Measurements from ENCODE around the gene UGT1A4. TPM values are rescaled to one million over a fixed set of nuclear protein-coding genes. Genes with fewer than 3 reads are reported as not detected.
A peak's percentile ranks its signal among the peaks of the same experiment; 100 is the strongest.

Gene UGT1A4
- total RNA-seq, 1 experiment from 2014 or later = not detected

DNA sequence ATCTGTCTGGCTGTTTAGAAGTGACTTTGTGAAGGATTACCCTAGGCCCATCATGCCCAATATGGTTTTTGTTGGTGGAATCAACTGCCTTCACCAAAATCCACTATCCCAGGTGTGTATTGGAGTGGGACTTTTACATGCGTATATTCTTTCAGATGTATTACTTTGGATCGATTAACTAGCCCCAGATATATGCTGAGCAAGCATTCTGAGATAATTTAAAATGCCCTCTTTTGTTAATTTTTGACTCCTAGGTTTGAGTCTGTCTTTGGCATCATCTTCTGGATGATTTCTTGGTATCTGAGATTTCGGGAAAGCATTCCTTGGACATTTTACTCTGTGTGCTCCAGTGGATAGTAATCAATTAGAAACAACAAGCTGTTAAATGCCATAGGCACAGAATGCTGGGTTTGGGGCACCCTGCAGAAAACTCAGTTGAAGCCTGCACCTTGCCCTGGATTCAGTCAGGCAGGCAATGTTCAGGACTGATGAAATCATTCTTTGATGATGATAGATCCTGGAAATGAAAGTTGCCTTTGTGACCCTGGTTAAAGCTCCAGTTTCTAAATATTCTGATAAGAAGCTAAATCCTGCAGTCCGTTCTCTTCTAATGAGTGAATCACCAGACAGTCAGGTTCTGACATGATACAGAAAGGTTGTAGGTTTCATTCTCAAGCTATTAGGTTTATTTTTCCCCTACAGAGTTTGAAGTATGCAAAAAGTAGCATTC lies 42.7 kb downstream of the UGT1A4 start:
- Mint-ChIP-seq H3K4me3 (ENCODE audit: unreplicated experiment) (no peak overlapping the region), H3K9me3 (ENCODE audit: unreplicated experiment) (no peaks in the 10 kb centered on the region), H3K27ac (ENCODE audit: low read depth, unreplicated experiment) (peak overlapping the region; percentile 33), H3K27me3 (ENCODE audit: insufficient read depth, unreplicated experiment) (no peaks in the 10 kb centered on the region), H3K36me3 (ENCODE audit: insufficient read depth, unreplicated experiment) (no peaks in the 10 kb centered on the region), H3K4me1 (ENCODE audit: insufficient read depth, unreplicated experiment) (peaks cover 15% of the 10 kb centered on the region)
- BruUV-seq (replicated peaks) = no TSS peak
- intact Hi-C loops (cut with micrococcal nuclease) = no loop called here
- peak; percentile 10 for DNase-seq (ENCODE audit: unreplicated experiment)
- TF ChIP-seq, protein P1, sequence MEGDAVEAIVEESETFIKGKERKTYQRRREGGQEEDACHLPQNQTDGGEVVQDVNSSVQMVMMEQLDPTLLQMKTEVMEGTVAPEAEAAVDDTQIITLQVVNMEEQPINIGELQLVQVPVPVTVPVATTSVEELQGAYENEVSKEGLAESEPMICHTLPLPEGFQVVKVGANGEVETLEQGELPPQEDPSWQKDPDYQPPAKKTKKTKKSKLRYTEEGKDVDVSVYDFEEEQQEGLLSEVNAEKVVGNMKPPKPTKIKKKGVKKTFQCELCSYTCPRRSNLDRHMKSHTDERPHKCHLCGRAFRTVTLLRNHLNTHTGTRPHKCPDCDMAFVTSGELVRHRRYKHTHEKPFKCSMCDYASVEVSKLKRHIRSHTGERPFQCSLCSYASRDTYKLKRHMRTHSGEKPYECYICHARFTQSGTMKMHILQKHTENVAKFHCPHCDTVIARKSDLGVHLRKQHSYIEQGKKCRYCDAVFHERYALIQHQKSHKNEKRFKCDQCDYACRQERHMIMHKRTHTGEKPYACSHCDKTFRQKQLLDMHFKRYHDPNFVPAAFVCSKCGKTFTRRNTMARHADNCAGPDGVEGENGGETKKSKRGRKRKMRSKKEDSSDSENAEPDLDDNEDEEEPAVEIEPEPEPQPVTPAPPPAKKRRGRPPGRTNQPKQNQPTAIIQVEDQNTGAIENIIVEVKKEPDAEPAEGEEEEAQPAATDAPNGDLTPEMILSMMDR (IDR thresholded peaks at IDR 0.05; ENCODE audit: unreplicated experiment) = no peak
- POLR2A ChIA-PET = interaction anchor here (0.6 to 1.1 kb wide), 4 partner anchors 9 to 1145 kb away, joined by 3 to 4 read pairs (median 3); no protein-coding TSS in a partner anchor
- CTCF ChIA-PET = interaction anchor here (1.9 kb wide), 1 partner anchor 50 kb away, joined by 4 read pairs; no protein-coding TSS in a partner anchor

DNA sequence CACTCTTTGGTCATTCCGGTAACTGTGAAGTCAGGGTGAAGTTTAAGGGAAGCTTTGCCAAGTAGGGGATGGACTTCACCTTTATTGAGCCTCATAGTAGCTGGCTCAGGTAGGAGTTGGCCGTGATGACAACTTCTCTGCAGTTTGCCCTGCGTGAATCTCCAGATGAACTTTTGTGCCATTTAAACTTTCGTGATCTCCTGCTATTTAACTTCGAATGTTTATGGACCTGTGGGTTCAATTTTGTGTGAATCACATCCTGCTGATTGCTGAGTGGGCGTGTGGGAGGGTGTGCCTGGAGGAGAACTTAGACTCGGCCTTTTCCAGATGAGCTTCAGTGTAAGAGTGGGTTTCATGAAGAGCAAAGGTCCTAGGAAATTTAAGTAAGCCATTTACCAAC lies 45.7 kb downstream of the UGT1A4 start:
- Mint-ChIP-seq H3K27me3 (ENCODE audit: insufficient read depth, unreplicated experiment) (no peaks in the 10 kb centered on the region), H3K4me1 (ENCODE audit: insufficient read depth, unreplicated experiment) (peaks cover 15% of the 10 kb centered on the region), H3K9me3 (ENCODE audit: unreplicated experiment) (no peaks in the 10 kb centered on the region)

DNA sequence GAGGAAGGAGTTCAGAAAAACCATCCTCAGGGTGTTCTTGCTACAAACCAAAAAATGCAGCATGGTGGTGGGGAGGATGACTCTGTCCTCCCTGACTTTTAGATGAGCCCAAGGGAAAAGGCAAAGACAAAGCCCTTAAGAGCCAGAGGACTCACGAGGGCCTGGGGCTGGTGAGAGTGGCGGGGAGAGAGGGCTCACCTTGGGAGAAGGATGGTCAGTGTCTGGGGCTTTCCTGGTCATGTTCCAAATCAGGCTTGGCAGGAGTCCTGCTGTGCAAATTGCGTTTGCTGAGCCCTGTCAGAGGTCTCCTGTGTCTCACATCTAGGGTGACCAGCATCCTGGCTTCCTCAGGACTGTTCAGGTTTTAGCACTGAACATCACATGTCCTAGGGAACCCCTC lies 46.2 kb downstream of the UGT1A4 start:
- TF ChIP-seq, protein P1 (IDR thresholded peaks at IDR 0.05; ENCODE audit: unreplicated experiment) = no peak
- DNase-seq (ENCODE audit: unreplicated experiment) = no peak
- H3K27ac Mint-ChIP-seq (ENCODE audit: low read depth, unreplicated experiment) = no peak overlapping the region
- H3K4me3 Mint-ChIP-seq (ENCODE audit: unreplicated experiment) = no peak overlapping the region
- H3K36me3 Mint-ChIP-seq (ENCODE audit: insufficient read depth, unreplicated experiment) = no peaks in the 10 kb centered on the region
- POLR2A ChIA-PET = interaction anchor here (0.7 to 1.3 kb wide), 2 partner anchors 12 to 1981 kb away, joined by 3 read pairs; no protein-coding TSS in a partner anchor
- intact Hi-C loops (cut with micrococcal nuclease) = no loop called here
- BruUV-seq (replicated peaks) = no TSS peak
- H3K27me3 Mint-ChIP-seq (ENCODE audit: insufficient read depth, unreplicated experiment) = no peaks in the 10 kb centered on the region
- CTCF ChIA-PET = no interaction called here
- peaks cover 15% of the 10 kb centered on the region for H3K4me1 Mint-ChIP-seq (ENCODE audit: insufficient read depth, unreplicated experiment)
- H3K9me3 Mint-ChIP-seq (ENCODE audit: unreplicated experiment) = no peaks in the 10 kb centered on the region

More for the DNA sequence above, 45.7 kb downstream of the UGT1A4 start:
- CTCF ChIA-PET = no interaction called here
- no peaks in the 10 kb centered on the region for H3K36me3 Mint-ChIP-seq (ENCODE audit: insufficient read depth, unreplicated experiment)
- TF ChIP-seq, protein P1 (IDR thresholded peaks at IDR 0.05; ENCODE audit: unreplicated experiment) = no peak
- no peak overlapping the region for H3K4me3 Mint-ChIP-seq (ENCODE audit: unreplicated experiment)
- no TSS peak for BruUV-seq (replicated peaks)
- intact Hi-C loops (cut with micrococcal nuclease) = no loop called here
- peak; percentile 26 for DNase-seq (ENCODE audit: unreplicated experiment)
- POLR2A ChIA-PET = interaction anchor here (0.7 to 1.3 kb wide), 2 partner anchors 12 to 1982 kb away, joined by 3 read pairs; no protein-coding TSS in a partner anchor
- H3K27ac Mint-ChIP-seq (ENCODE audit: low read depth, unreplicated experiment) = no peak overlapping the region

DNA sequence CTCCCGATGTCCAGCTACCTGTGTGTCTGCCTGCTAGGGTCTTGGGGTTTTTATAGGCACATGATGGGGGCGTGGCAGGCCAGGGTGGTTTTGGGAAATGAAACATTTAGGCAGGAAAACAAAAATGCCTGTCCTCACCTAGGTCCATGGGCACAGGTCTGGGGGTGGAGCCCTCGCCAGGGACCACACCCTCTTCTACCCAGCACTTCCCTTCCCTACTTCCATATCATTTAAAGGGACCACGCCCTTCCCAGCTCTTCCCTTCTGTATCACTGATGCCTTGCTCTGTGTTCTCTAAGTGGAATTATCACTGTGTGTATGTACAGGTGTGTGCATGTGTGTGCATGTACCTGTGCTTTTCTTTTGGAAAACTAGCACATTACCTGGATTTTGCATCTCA lies 47.9 kb downstream of the UGT1A4 start:
- H3K36me3 Mint-ChIP-seq (ENCODE audit: insufficient read depth, unreplicated experiment) = no peaks in the 10 kb centered on the region
- H3K9me3 Mint-ChIP-seq (ENCODE audit: unreplicated experiment) = no peaks in the 10 kb centered on the region
- CTCF ChIA-PET = no interaction called here
- H3K27me3 Mint-ChIP-seq (ENCODE audit: insufficient read depth, unreplicated experiment) = no peaks in the 10 kb centered on the region
- POLR2A ChIA-PET = no interaction called here
- intact Hi-C loops (cut with micrococcal nuclease) = no loop called here
- peaks cover 15% of the 10 kb centered on the region for H3K4me1 Mint-ChIP-seq (ENCODE audit: insufficient read depth, unreplicated experiment)
- no peak overlapping the region for H3K27ac Mint-ChIP-seq (ENCODE audit: low read depth, unreplicated experiment)
- TF ChIP-seq, protein P1 (IDR thresholded peaks at IDR 0.05; ENCODE audit: unreplicated experiment) = no peak
- H3K4me3 Mint-ChIP-seq (ENCODE audit: unreplicated experiment) = no peak overlapping the region
- BruUV-seq (replicated peaks) = no TSS peak
- no peak for DNase-seq (ENCODE audit: unreplicated experiment)

All from MCF 10A (cell line).